Measurements from ENCODE around the gene CPXM2. TPM values are rescaled to one million over a fixed set of nuclear protein-coding genes. Genes with fewer than 3 reads are reported as not detected.

CPXM2 gene
- total RNA-seq, 3 donors from 2014 or later (not counting 1 experiment from before 2014, with no cell fraction given), result not detected

GRCh38 chr10:123929791-123930190 lies 38.2 kb upstream of the CPXM2 start:
- peaks cover 0 to 11% of the 10 kb centered on the region in 2 donors for H3K27me3 Mint-ChIP-seq (ENCODE audit: low read depth in 2 of 2)
- H3K9me3 Mint-ChIP-seq, result peaks cover 0 to 3% of the 10 kb centered on the region in 2 donors
- H3K4me1 Mint-ChIP-seq, result peaks cover 18% of the 10 kb centered on the region in 2 donors
- Histone ChIP-seq H3K4me1 (ENCODE audit: control insufficient read depth, insufficient read depth, low read length) (no peaks in the 10 kb centered on the region), H3K36me3 (ENCODE audit: control insufficient read depth, insufficient read depth, low read length) (no peaks in the 10 kb centered on the region), H3K27me3 (ENCODE audit: control insufficient read depth, insufficient read depth, low read length) (no peaks in the 10 kb centered on the region), H3K9me3 (ENCODE audit: control insufficient read depth, insufficient read depth, low read length) (peaks cover 11% of the 10 kb centered on the region), H3K4me3 (ENCODE audit: low read length) (no peak overlapping the region), H3K27ac (ENCODE audit: low read length) (no peak overlapping the region)
- no peak for DNase-seq
- no peak overlapping the region for H3K4me3 Mint-ChIP-seq
- H3K27ac Mint-ChIP-seq, result no peak overlapping the region
- 80% methylated on average over 7 of the region's 7 CpGs for WGBS (ENCODE audit: insufficient coverage)
- H3K36me3 Mint-ChIP-seq, result no peaks in the 10 kb centered on the region
- no peak for TF ChIP-seq CTCF (IDR thresholded peaks at IDR 0.05)
- ATAC-seq, result no peak
- intact Hi-C loops (cut with micrococcal nuclease), result no loop called here

GRCh38 chr10:123928427-123928826 lies 36.8 kb upstream of the CPXM2 start:
- 95% methylated on average over 2 of the region's 2 CpGs for WGBS (ENCODE audit: insufficient coverage)
- Mint-ChIP-seq H3K36me3 (no peaks in the 10 kb centered on the region), H3K9me3 (peaks cover 0 to 3% of the 10 kb centered on the region in 2 donors), H3K4me3 (no peak overlapping the region), H3K27ac (no peak overlapping the region), H3K27me3 (ENCODE audit: low read depth in 2 of 2) (peaks cover 0 to 11% of the 10 kb centered on the region in 2 donors), H3K4me1 (peaks cover 11% of the 10 kb centered on the region in 2 donors)
- H3K27me3 ChIP-seq (ENCODE audit: control insufficient read depth, insufficient read depth, low read length), result peaks cover 2% of the 10 kb centered on the region
- H3K27ac ChIP-seq (ENCODE audit: low read length), result no peak overlapping the region
- DNase-seq (no peak), ATAC-seq (no peak)
- no peaks in the 10 kb centered on the region for H3K36me3 ChIP-seq (ENCODE audit: control insufficient read depth, insufficient read depth, low read length)
- no peaks in the 10 kb centered on the region for H3K4me1 ChIP-seq (ENCODE audit: control insufficient read depth, insufficient read depth, low read length)
- no peak overlapping the region for H3K4me3 ChIP-seq (ENCODE audit: low read length)
- intact Hi-C loops (cut with micrococcal nuclease), result no loop called here
- TF ChIP-seq CTCF (IDR thresholded peaks at IDR 0.05), result no peak
- peaks cover 11% of the 10 kb centered on the region for H3K9me3 ChIP-seq (ENCODE audit: control insufficient read depth, insufficient read depth, low read length)

GRCh38 chr10:123926401-123927264 lies 35.0 kb upstream of the CPXM2 start:
- Mint-ChIP-seq H3K4me1 (peaks cover 11% of the 10 kb centered on the region in 2 donors), H3K27ac (peak overlapping the region in 1 of 2 donors; percentile 54), H3K9me3 (peaks cover 0 to 3% of the 10 kb centered on the region in 2 donors), H3K27me3 (ENCODE audit: low read depth in 2 of 2) (peaks cover 7 to 11% of the 10 kb centered on the region in 2 donors), H3K4me3 (no peak overlapping the region), H3K36me3 (no peaks in the 10 kb centered on the region)
- peaks cover 11% of the 10 kb centered on the region for H3K9me3 ChIP-seq (ENCODE audit: control insufficient read depth, insufficient read depth, low read length)
- ATAC-seq (peak; percentile 69 to 94 (median 88)), DNase-seq (no peak)
- no peaks in the 10 kb centered on the region for H3K4me1 ChIP-seq (ENCODE audit: control insufficient read depth, insufficient read depth, low read length)
- H3K4me3 ChIP-seq (ENCODE audit: low read length), result no peak overlapping the region
- H3K36me3 ChIP-seq (ENCODE audit: control insufficient read depth, insufficient read depth, low read length), result no peaks in the 10 kb centered on the region
- H3K27me3 ChIP-seq (ENCODE audit: control insufficient read depth, insufficient read depth, low read length), result peaks cover 2% of the 10 kb centered on the region
- 66% methylated on average over 7 of the region's 7 CpGs for WGBS (ENCODE audit: insufficient coverage)
- no peak overlapping the region for H3K27ac ChIP-seq (ENCODE audit: low read length)
- intact Hi-C loops (cut with micrococcal nuclease), result no loop called here
- TF ChIP-seq CTCF (IDR thresholded peaks at IDR 0.05), result no peak
